GM18868 (cell line): ENCODE measurements around the gene PLET1.
"Not testable (repeated sequence)": the region's sequence is repeated elsewhere in the genome, so short reads cannot be mapped to it uniquely, and the experiment has no call there.

ENCODE experiments used
- ATAC-seq: cut with Tn5 transposase; IDR thresholded peaks from one replicate; pipeline ENCODE4 v1.9.1; 2021; ENCODE audit warnings: mild to moderate bottlenecking, moderate library complexity; ENCODE audit not compliant: unreplicated experiment

PLET1 gene

GRCh38 chr11:112213753-112214152 lies 46.9 kb downstream of the PLET1 start:
- no peak for ATAC-seq

GRCh38 chr11:112212710-112213109 lies 48.0 kb downstream of the PLET1 start:
- no peak for ATAC-seq

- ATAC-seq: no peak
Measured at GRCh38 chr11:112212290-112212689, 48.4 kb downstream of the PLET1 start.

GRCh38 chr11:112211536-112211935 lies 49.1 kb downstream of the PLET1 start:
- no peak for ATAC-seq

GRCh38 chr11:112210890-112211289 lies 49.8 kb downstream of the PLET1 start:
- no peak for ATAC-seq

GRCh38 chr11:112206071-112206470 lies 54.6 kb downstream of the PLET1 start:
- no peak for ATAC-seq

- no peak for ATAC-seq
Measured at GRCh38 chr11:112200252-112200651, 60.4 kb downstream of the PLET1 start.

- not testable (repeated sequence) for ATAC-seq
Measured at GRCh38 chr11:112199101-112199500, 61.6 kb downstream of the PLET1 start.
